Pancreas (tissue), 10 donors: Measurements from ENCODE around the gene PROC. TPM values are rescaled to one million over a fixed set of nuclear protein-coding genes. Genes with fewer than 3 reads are reported as not detected.

Experiments used
- ATAC-seq, 4 donors: fragments of 200-7000 bp; cut with Tn5 transposase; one replicate each; pipeline versions ENCODE4 v1.8.0 to v1.9.1; 2020; ENCODE audit warnings: mild to moderate bottlenecking in 4 of 4, moderate library complexity in 4 of 4
- DNase-seq, 6 donors: peaks; one replicate each; pipeline ENCODE4 v3.0.0-alpha.2; 2020
- FAIRE-seq: peaks from 2 replicates; lab custom pipeline; 2012; peaks lifted over from hg19 to GRCh38; lab: Jason Lieb, UNC
- H3K27ac ChIP-seq, 4 donors: fragments of 200-600 bp; sonication (generic); 1 replicate in 3 of 4; 2 replicates in 1 of 4; pipeline versions ENCODE4 v1.5.0 to v1.8.0; 2020
- H3K27me3 ChIP-seq, 4 donors: fragments of 200-600 bp; one replicate each; pipeline ENCODE4 v1.8.0; 2021
- H3K36me3 ChIP-seq, 3 donors: fragments of 200-600 bp; sonication (generic) in 1 of 3; one replicate each; pipeline versions ENCODE4 v1.5.0 to v1.8.0; 2020 to 2021
- H3K4me1 ChIP-seq, 3 donors: fragments of 200-600 bp; one replicate each; pipeline ENCODE4 v1.8.0; 2021
- H3K4me3 ChIP-seq, 4 donors: fragments of 200-600 bp; sonication (generic) in 2 of 4; one replicate each; pipeline versions ENCODE4 v1.5.0 to v1.8.0; 2020 to 2021
- H3K9me3 ChIP-seq, 4 donors: fragments of 200-600 bp; one replicate each; pipeline ENCODE4 v1.8.0; 2021
- WGBS, 2 donors: extraction: QIAGEN DNeasy Blood & Tissue Kit; methylation state at CpG; one replicate each; pipeline ENCODE4 v1.1.7; 2013; 5-methylcytosine and 5-hydroxymethylcytosine counted together
- intact Hi-C, 3 donors: fragments of 100-400 bp; cut with DNase I; formaldehyde crosslinking; loops; one replicate each; pipeline versions ENCODE4 v1.11.1 to v1.14.2; 2022
- polyA plus RNA-seq, 2 donors: library from polyadenylated mRNA; stranded (reverse); fragments of 200-250 nt; gene quantifications; one replicate each; pipeline ENCODE4 v1.2.3, GENCODE V29; 2013
- total RNA-seq, 6 donors: library from RNA; stranded (reverse); fragmentation: NEBNext Ultra II Directional in 4 of 6; extraction: Animal tissue kit (Norgen Biotek cat#: 25700) in 4 of 6; gene quantifications; one replicate each; pipeline versions ENCODE4 v1.2.1 to v1.2.4, GENCODE V29; 2021 to 2023
- TF ChIP-seq, protein P1 (sequence below), 4 donors: fragments of 200-600 bp; sonication (generic) in 3 of 4; IDR thresholded peaks; one replicate each; pipeline versions ENCODE4 v1.5.0 to v1.8.0; 2021; ENCODE audit warnings: antibody characterized with exemption in 4 of 4
- donor health status: healthy with polysubstance abuse.
- donor health status: DM: no; HTN: no; CAD: no; lungs with moderate emphysema.
- donor health status: DM: no; HTN: no; CAD: no.
- donor health status: control.
- donor health status: control.
- donor health status: Bipolar disorder and iron deficiency.
- donor health status: DM: yes; HTN: yes; CAD: no.
- donor health status: DM: no; HTN: no; CAD: no.
- donor health status: DM: no; HTN: no; CAD: no.
- donor health status: DM: yes; HTN: yes; CAD: no.

PROC gene
- total and polyA plus RNA-seq, 8 donors, result 0.26 to 3.2 (median 0.86) TPM; not detected in 3

DNA sequence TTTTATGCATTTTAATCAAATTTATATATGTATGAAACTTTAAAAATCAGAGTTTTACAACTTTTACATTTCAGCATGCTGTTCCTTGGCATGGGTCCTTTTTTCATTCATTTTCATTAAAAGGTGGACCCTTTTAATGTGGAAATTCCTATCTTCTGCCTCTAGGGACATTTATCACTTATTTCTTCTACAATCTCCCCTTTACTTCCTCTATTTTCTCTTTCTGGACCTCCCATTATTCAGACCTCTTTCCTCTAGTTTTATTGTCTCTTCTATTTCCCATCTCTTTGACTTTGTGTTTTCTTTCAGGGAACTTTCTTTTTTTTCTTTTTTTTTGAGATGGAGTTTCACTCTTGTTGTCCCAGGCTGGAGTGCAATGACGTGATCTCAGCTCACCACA, 5.7 kb downstream of the PROC start:
- TF ChIP-seq, protein P1, sequence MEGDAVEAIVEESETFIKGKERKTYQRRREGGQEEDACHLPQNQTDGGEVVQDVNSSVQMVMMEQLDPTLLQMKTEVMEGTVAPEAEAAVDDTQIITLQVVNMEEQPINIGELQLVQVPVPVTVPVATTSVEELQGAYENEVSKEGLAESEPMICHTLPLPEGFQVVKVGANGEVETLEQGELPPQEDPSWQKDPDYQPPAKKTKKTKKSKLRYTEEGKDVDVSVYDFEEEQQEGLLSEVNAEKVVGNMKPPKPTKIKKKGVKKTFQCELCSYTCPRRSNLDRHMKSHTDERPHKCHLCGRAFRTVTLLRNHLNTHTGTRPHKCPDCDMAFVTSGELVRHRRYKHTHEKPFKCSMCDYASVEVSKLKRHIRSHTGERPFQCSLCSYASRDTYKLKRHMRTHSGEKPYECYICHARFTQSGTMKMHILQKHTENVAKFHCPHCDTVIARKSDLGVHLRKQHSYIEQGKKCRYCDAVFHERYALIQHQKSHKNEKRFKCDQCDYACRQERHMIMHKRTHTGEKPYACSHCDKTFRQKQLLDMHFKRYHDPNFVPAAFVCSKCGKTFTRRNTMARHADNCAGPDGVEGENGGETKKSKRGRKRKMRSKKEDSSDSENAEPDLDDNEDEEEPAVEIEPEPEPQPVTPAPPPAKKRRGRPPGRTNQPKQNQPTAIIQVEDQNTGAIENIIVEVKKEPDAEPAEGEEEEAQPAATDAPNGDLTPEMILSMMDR (IDR thresholded peaks at IDR 0.05), result no peak
- Histone ChIP-seq H3K4me1 (peaks cover 0 to 6% (median 0%) of the 10 kb centered on the region in 3 donors), H3K27me3 (peaks cover 0 to 8% (median 0%) of the 10 kb centered on the region in 4 donors), H3K9me3 (no peaks in the 10 kb centered on the region), H3K27ac (no peak overlapping the region), H3K4me3 (peak overlapping the region in 1 of 4 donors; percentile 55), H3K36me3 (no peaks in the 10 kb centered on the region)
- no peak for ATAC-seq
- 65 to 86% methylated on average over 1 of the region's 1 CpG for WGBS, 2 donors
- no peak for DNase-seq
- FAIRE-seq, result no peak
- intact Hi-C loops, result no loop called here

DNA sequence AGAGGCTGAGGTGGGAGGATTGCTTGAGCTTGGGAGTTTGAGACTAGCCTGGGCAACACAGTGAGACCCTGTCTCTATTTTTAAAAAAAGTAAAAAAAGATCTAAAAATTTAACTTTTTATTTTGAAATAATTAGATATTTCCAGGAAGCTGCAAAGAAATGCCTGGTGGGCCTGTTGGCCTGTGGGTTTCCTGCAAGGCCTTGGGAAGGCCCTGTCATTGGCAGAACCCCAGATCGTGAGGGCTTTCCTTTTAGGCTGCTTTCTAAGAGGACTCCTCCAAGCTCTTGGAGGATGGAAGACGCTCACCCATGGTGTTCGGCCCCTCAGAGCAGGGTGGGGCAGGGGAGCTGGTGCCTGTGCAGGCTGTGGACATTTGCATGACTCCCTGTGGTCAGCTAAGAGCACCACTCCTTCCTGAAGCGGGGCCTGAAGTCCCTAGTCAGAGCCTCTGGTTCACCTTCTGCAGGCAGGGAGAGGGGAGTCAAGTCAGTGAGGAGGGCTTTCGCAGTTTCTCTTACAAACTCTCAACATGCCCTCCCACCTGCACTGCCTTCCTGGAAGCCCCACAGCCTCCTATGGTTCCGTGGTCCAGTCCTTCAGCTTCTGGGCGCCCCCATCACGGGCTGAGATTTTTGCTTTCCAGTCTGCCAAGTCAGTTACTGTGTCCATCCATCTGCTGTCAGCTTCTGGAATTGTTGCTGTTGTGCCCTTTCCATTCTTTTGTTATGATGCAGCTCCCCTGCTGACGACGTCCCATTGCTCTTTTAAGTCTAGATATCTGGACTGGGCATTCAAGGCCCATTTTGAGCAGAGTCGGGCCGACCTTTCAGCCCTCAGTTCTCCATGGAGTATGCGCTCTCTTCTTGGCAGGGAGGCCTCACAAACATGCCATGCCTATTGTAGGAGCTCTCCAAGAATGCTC, 6.6 kb downstream of the PROC start:
- FAIRE-seq (no peak), DNase-seq (peak in 1 of 6 donors; percentile 43), ATAC-seq (no peak)
- H3K36me3 ChIP-seq, result no peaks in the 10 kb centered on the region
- peaks cover 0 to 8% (median 0%) of the 10 kb centered on the region in 4 donors for H3K27me3 ChIP-seq
- TF ChIP-seq, protein P1 (IDR thresholded peaks at IDR 0.05), result no peak
- no peak overlapping the region for H3K27ac ChIP-seq
- WGBS, 2 donors, result 81 to 88% methylated on average over 13 of the region's 13 CpGs
- intact Hi-C loops, result no loop called here
- peaks cover 0 to 6% (median 0%) of the 10 kb centered on the region in 3 donors for H3K4me1 ChIP-seq
- H3K4me3 ChIP-seq, result no peak overlapping the region
- no peaks in the 10 kb centered on the region for H3K9me3 ChIP-seq

DNA sequence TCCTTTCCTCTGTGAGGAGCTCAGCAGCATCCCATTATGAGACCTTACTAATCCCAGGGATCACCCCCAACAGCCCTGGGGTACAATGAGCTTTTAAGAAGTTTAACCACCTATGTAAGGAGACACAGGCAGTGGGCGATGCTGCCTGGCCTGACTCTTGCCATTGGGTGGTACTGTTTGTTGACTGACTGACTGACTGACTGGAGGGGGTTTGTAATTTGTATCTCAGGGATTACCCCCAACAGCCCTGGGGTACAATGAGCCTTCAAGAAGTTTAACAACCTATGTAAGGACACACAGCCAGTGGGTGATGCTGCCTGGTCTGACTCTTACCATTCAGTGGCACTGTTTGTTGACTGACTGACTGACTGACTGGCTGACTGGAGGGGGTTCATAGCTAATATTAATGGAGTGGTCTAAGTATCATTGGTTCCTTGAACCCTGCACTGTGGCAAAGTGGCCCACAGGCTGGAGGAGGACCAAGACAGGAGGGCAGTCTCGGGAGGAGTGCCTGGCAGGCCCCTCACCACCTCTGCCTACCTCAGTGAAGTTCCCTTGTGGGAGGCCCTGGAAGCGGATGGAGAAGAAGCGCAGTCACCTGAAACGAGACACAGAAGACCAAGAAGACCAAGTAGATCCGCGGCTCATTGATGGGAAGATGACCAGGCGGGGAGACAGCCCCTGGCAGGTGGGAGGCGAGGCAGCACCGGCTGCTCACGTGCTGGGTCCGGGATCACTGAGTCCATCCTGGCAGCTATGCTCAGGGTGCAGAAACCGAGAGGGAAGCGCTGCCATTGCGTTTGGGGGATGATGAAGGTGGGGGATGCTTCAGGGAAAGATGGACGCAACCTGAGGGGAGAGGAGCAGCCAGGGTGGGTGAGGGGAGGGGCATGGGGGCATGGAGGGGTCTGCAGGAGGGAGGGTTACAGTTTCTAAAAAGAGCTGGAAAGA, 7.6 kb downstream of the PROC start:
- Histone ChIP-seq H3K27me3 (peaks cover 0 to 8% (median 0%) of the 10 kb centered on the region in 4 donors), H3K4me1 (peaks cover 0 to 6% (median 0%) of the 10 kb centered on the region in 3 donors), H3K4me3 (no peak overlapping the region), H3K36me3 (no peaks in the 10 kb centered on the region), H3K9me3 (no peaks in the 10 kb centered on the region), H3K27ac (no peak overlapping the region)
- ATAC-seq, result no peak
- intact Hi-C loops, result no loop called here
- 90 to 95% methylated on average over 16 of the region's 16 CpGs for WGBS, 2 donors
- peak in 1 of 6 donors; percentile 31 for DNase-seq
- TF ChIP-seq, protein P1 (IDR thresholded peaks at IDR 0.05), result no peak
- no peak for FAIRE-seq

DNA sequence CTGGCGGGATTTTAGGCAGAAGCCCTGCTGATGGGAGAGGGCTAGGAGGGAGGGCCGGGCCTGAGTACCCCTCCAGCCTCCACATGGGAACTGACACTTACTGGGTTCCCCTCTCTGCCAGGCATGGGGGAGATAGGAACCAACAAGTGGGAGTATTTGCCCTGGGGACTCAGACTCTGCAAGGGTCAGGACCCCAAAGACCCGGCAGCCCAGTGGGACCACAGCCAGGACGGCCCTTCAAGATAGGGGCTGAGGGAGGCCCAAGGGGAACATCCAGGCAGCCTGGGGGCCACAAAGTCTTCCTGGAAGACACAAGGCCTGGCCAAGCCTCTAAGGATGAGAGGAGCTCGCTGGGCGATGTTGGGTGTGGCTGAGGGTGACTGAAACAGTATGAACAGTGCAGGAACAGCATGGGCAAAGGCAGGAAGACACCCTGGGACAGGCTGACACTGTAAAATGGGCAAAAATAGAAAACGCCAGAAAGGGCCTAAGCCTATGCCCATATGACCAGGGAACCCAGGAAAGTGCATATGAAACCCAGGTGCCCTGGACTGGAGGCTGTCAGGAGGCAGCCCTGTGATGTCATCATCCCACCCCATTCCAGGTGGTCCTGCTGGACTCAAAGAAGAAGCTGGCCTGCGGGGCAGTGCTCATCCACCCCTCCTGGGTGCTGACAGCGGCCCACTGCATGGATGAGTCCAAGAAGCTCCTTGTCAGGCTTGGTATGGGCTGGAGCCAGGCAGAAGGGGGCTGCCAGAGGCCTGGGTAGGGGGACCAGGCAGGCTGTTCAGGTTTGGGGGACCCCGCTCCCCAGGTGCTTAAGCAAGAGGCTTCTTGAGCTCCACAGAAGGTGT, 8.5 kb downstream of the PROC start:
- WGBS, 2 donors, result 91 to 94% methylated on average over 10 of the region's 10 CpGs
- H3K36me3 ChIP-seq, result no peaks in the 10 kb centered on the region
- no peak overlapping the region for H3K27ac ChIP-seq
- TF ChIP-seq, protein P1 (IDR thresholded peaks at IDR 0.05), result no peak
- DNase-seq (peak in 1 of 6 donors; percentile 65), ATAC-seq (no peak), FAIRE-seq (no peak)
- peaks cover 0 to 8% (median 0%) of the 10 kb centered on the region in 4 donors for H3K27me3 ChIP-seq
- H3K9me3 ChIP-seq, result no peaks in the 10 kb centered on the region
- H3K4me1 ChIP-seq, result peaks cover 0 to 6% (median 0%) of the 10 kb centered on the region in 3 donors
- intact Hi-C loops, result no loop called here
- H3K4me3 ChIP-seq, result no peak overlapping the region
